ENCODE results near the gene CYS1. TPM values are rescaled to one million over a fixed set of nuclear protein-coding genes. Genes with fewer than 3 reads are reported as not detected.

Gene CYS1
- total RNA-seq, 2 donors from 2014 or later = 0.29 to 0.44 TPM

DNA sequence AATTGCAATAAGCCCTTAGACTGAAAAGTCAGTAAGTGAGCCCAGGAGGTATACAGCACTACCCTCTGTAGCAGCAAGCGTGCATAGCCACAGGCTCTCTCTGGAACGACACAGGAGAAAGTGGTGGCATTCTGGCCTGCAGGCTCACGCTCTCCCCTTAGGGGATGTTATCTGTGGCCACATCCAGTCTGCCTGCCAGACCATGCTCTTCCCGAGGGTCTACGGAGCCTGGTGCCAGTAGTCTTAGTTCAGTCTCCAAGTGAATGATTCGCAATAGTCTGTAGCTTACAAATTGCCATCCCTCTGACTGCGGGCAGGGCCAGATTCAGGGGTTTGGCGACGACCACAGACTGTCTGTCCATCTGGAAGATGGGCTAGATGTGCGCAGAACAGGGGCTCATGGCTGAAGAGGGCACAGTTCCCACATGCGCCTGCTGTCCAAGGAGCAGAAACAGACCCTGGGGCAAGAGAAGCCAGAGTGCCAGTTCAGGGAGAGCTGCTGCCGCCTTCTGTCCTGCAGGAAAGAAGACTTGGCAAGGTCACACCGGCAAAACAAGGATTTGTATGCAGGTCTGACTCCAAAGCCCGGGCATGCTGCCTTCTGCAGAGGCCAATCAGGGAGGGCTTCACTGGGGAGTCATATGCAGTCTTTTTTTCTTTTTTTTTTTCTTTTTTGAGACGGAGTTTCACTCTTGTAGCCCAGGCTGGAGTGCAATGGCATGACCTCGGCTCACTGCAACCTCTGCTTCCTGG is 40.4 kb downstream of the CYS1 start:
- TF ChIP-seq, protein P1, sequence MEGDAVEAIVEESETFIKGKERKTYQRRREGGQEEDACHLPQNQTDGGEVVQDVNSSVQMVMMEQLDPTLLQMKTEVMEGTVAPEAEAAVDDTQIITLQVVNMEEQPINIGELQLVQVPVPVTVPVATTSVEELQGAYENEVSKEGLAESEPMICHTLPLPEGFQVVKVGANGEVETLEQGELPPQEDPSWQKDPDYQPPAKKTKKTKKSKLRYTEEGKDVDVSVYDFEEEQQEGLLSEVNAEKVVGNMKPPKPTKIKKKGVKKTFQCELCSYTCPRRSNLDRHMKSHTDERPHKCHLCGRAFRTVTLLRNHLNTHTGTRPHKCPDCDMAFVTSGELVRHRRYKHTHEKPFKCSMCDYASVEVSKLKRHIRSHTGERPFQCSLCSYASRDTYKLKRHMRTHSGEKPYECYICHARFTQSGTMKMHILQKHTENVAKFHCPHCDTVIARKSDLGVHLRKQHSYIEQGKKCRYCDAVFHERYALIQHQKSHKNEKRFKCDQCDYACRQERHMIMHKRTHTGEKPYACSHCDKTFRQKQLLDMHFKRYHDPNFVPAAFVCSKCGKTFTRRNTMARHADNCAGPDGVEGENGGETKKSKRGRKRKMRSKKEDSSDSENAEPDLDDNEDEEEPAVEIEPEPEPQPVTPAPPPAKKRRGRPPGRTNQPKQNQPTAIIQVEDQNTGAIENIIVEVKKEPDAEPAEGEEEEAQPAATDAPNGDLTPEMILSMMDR (conservative IDR thresholded peaks at IDR 0.05) = no peak
- H3K36me3 ChIP-seq (ENCODE audit: control insufficient read depth, insufficient read depth, low read length) = no peaks in the 10 kb centered on the region
- no peaks in the 10 kb centered on the region for H3K4me1 ChIP-seq (ENCODE audit: control insufficient read depth, insufficient read depth, low read length)
- 92 to 98% methylated on average over 13 to 16 of the region's 16 CpGs for WGBS, 2 experiments (ENCODE audit: insufficient coverage in 1 of 2, insufficient read length in 1 of 2)
- DNase-seq = no peak
- H3K36me3 Mint-ChIP-seq (ENCODE audit: low read depth) = no peaks in the 10 kb centered on the region
- H3K9me3 Mint-ChIP-seq = no peaks in the 10 kb centered on the region
- H3K4me3 ChIP-seq (ENCODE audit: low read length) = no peak overlapping the region
- no peak overlapping the region for H3K27ac Mint-ChIP-seq
- H3K9me3 ChIP-seq (ENCODE audit: control insufficient read depth, low read length) = no peaks in the 10 kb centered on the region
- no peak overlapping the region for H3K27ac ChIP-seq (ENCODE audit: low read depth, low read length)
- H3K4me3 Mint-ChIP-seq = no peak overlapping the region
- no peaks in the 10 kb centered on the region for H3K4me1 Mint-ChIP-seq
- no peaks in the 10 kb centered on the region for H3K27me3 ChIP-seq (ENCODE audit: control insufficient read depth, insufficient read depth, low read length, poor library complexity, severe bottlenecking)
- no peak overlapping the region for H3K9ac ChIP-seq (ENCODE audit: extremely low read depth, low read length, poor library complexity, severe bottlenecking)
- H3K27me3 Mint-ChIP-seq (ENCODE audit: insufficient read depth) = peaks cover 27% of the 10 kb centered on the region

DNA sequence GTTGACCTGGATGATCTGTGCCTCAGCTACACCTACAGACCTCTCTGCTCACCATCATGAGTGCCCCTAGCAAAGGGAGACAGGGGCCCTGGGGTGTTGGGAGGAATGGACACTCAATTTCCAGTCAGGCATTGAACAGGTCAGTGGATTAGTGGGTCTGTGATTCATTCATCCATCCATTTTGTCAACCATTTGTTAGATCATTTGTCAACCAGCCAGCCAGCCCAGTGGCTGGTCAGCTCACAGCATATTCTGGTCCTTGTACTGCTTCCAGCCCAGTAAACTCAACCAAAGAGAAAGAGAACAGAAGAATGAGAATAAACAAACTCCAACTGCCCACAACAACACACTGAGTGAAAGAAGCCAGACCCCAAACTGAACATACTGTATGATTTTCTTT is 41.5 kb downstream of the CYS1 start:
- H3K27me3 Mint-ChIP-seq (ENCODE audit: insufficient read depth) = peaks cover 24% of the 10 kb centered on the region
- no peaks in the 10 kb centered on the region for H3K4me1 Mint-ChIP-seq
- Histone ChIP-seq H3K36me3 (ENCODE audit: control insufficient read depth, insufficient read depth, low read length) (no peaks in the 10 kb centered on the region), H3K9ac (ENCODE audit: extremely low read depth, low read length, poor library complexity, severe bottlenecking) (no peak overlapping the region), H3K9me3 (ENCODE audit: control insufficient read depth, low read length) (no peaks in the 10 kb centered on the region), H3K4me1 (ENCODE audit: control insufficient read depth, insufficient read depth, low read length) (no peaks in the 10 kb centered on the region), H3K4me3 (ENCODE audit: low read length) (no peak overlapping the region), H3K27ac (ENCODE audit: low read depth, low read length) (no peak overlapping the region), H3K27me3 (ENCODE audit: control insufficient read depth, insufficient read depth, low read length, poor library complexity, severe bottlenecking) (no peaks in the 10 kb centered on the region)
- no peak overlapping the region for H3K27ac Mint-ChIP-seq
- H3K36me3 Mint-ChIP-seq (ENCODE audit: low read depth) = no peaks in the 10 kb centered on the region
- H3K4me3 Mint-ChIP-seq = no peak overlapping the region
- no peak for DNase-seq
- no peaks in the 10 kb centered on the region for H3K9me3 Mint-ChIP-seq
- TF ChIP-seq, protein P1 (conservative IDR thresholded peaks at IDR 0.05) = no peak

DNA sequence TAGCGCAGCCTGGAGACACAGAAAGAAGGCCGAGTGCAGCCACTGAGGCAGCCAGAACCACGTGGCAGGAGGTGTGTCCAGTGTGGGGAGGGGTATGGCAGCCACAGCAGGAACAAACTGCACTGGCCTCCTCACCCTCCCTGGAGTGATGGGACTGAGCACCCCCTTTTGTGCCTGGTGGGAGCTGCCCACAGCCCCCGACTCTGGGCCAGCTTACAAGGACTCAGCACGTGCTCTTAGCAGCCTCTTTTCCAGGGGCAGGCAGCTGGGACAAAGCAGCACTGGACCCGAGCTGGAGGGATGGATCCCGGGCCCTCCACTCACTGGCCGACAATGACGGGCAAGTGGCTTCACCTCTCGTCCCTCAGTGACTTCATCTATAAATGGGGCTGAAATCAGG is 42.1 kb downstream of the CYS1 start:
- Histone ChIP-seq H3K4me3 (ENCODE audit: low read length) (no peak overlapping the region), H3K27ac (ENCODE audit: low read depth, low read length) (no peak overlapping the region), H3K4me1 (ENCODE audit: control insufficient read depth, insufficient read depth, low read length) (no peaks in the 10 kb centered on the region), H3K9ac (ENCODE audit: extremely low read depth, low read length, poor library complexity, severe bottlenecking) (no peak overlapping the region), H3K36me3 (ENCODE audit: control insufficient read depth, insufficient read depth, low read length) (no peaks in the 10 kb centered on the region), H3K27me3 (ENCODE audit: control insufficient read depth, insufficient read depth, low read length, poor library complexity, severe bottlenecking) (no peaks in the 10 kb centered on the region), H3K9me3 (ENCODE audit: control insufficient read depth, low read length) (no peaks in the 10 kb centered on the region)
- H3K36me3 Mint-ChIP-seq (ENCODE audit: low read depth) = no peaks in the 10 kb centered on the region
- no peak overlapping the region for H3K27ac Mint-ChIP-seq
- no peak overlapping the region for H3K4me3 Mint-ChIP-seq
- peaks cover 24% of the 10 kb centered on the region for H3K27me3 Mint-ChIP-seq (ENCODE audit: insufficient read depth)
- TF ChIP-seq, protein P1 (conservative IDR thresholded peaks at IDR 0.05) = no peak
- DNase-seq = peak; percentile 39
- no peaks in the 10 kb centered on the region for H3K9me3 Mint-ChIP-seq
- H3K4me1 Mint-ChIP-seq = no peaks in the 10 kb centered on the region
- WGBS, 2 experiments (ENCODE audit: insufficient coverage in 1 of 2, insufficient read length in 1 of 2) = 92 to 93% methylated on average over 10 of the region's 10 CpGs

All from endodermal cell (in vitro differentiated cells).